Measurements from ENCODE around the gene CRKL.
"Not testable (repeated sequence)": the region's sequence is repeated elsewhere in the genome, so short reads cannot be mapped to it uniquely, and the experiment has no call there.

Gene CRKL

DNA sequence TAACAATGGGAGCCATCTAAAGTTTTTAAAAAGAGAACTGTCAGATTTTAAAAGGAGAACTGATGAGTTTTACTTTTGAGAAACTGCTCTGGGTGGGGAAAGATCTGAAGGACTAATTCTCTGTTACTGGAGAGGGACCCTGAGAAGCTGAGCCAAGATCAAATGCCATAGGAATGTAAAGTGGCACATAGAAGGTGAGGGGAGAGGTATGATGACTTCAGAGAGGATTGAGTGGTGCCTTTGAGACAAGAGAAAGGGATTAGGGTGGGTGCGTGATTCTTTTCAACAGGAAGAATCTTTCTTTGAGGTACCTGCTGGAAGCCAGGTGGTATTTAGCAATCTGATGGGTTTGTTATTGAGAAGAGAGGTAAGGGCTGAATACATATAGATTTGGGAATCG, 9.0 kb downstream of the CRKL start:
- H3K4me3 ChIP-seq (ENCODE audit: low read depth, low read length) = no peak overlapping the region
- TF ChIP-seq, protein P1, sequence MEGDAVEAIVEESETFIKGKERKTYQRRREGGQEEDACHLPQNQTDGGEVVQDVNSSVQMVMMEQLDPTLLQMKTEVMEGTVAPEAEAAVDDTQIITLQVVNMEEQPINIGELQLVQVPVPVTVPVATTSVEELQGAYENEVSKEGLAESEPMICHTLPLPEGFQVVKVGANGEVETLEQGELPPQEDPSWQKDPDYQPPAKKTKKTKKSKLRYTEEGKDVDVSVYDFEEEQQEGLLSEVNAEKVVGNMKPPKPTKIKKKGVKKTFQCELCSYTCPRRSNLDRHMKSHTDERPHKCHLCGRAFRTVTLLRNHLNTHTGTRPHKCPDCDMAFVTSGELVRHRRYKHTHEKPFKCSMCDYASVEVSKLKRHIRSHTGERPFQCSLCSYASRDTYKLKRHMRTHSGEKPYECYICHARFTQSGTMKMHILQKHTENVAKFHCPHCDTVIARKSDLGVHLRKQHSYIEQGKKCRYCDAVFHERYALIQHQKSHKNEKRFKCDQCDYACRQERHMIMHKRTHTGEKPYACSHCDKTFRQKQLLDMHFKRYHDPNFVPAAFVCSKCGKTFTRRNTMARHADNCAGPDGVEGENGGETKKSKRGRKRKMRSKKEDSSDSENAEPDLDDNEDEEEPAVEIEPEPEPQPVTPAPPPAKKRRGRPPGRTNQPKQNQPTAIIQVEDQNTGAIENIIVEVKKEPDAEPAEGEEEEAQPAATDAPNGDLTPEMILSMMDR (IDR thresholded peaks at IDR 0.05; ENCODE audit: insufficient read depth, low read depth, low read length, missing control alignments) = no peak

DNA sequence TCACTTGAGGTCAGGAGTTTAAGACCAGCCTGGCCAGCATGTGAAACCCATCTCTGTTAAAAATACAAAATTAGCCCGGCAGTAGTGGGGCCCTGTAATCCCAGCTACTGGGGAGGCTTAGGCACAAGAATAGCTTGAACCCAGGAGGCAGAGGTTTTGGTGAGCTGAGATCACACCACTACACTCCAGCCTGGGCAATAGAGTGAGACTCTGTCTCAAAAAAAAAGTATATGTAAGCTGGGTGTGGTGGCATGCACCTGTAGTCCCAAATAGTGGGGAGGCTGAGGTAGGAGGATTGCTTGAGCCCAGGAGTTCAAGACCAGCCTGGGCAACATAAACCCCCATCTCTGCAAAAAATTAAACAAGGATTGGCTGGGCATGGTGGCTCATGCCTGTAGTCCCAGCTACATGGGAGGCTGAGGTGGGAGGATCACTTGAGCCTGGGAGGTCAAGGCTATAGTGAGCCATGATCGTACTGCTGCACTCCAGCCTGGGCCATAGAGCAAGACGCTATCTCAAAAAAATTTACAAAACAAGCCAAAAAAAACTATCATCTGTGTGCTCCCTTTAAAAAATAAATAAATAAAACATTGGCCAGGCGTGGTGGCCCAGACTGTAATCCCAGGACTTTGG, 10.8 kb downstream of the CRKL start:
- no peak for DNase-seq (ENCODE audit: low read depth)
- TF ChIP-seq, protein P1 (IDR thresholded peaks at IDR 0.05; ENCODE audit: insufficient read depth, low read depth, low read length, missing control alignments) = no peak
- no peak overlapping the region for H3K4me3 ChIP-seq (ENCODE audit: low read depth, low read length)

More for the DNA sequence above, 9.0 kb downstream of the CRKL start:
- no peak for DNase-seq (ENCODE audit: low read depth)

DNA sequence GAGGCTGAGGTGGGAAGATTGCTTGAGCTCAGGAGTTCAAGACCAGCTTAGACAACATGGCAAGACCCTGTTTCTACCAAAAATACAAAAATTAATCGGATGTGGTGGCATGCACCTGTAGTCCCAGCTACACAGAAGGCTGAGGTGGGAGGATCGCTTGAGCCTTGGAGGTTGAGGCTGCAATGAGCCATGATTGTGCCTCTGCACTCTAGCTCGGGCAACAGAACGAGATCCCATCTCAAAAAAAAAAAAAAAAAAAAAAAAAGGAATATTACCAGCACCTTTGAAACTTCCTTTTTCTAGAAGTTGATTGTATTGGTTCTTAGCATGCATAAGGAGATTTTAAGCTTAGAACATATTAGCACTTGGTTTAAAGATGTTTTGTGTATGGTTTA, 11.4 kb downstream of the CRKL start:
- no peak for DNase-seq (ENCODE audit: low read depth)
- TF ChIP-seq, protein P1 (IDR thresholded peaks at IDR 0.05; ENCODE audit: insufficient read depth, low read depth, low read length, missing control alignments) = no peak
- no peak overlapping the region for H3K4me3 ChIP-seq (ENCODE audit: low read depth, low read length)

DNA sequence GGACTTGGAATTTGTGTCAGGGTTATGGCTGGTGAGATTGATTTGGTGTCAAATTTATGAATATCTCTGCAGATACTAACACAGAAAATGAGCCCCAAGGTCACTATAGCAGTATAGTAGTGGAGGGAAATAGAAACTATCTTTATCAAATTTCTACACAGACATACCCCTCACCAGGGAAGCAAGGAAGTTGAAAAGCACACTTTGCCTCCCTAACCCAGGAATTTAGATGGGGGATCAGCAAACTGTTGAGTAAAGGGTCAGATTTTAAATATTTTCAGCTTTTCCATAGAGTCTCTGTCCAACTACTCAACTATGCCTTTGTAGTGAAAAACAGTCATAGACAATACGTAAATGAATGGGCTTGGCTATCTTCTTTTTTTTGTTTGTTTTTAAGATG, 12.8 kb downstream of the CRKL start:
- no peak for DNase-seq (ENCODE audit: low read depth)
- TF ChIP-seq, protein P1 (IDR thresholded peaks at IDR 0.05; ENCODE audit: insufficient read depth, low read depth, low read length, missing control alignments) = no peak
- H3K4me3 ChIP-seq (ENCODE audit: low read depth, low read length) = no peak overlapping the region

DNA sequence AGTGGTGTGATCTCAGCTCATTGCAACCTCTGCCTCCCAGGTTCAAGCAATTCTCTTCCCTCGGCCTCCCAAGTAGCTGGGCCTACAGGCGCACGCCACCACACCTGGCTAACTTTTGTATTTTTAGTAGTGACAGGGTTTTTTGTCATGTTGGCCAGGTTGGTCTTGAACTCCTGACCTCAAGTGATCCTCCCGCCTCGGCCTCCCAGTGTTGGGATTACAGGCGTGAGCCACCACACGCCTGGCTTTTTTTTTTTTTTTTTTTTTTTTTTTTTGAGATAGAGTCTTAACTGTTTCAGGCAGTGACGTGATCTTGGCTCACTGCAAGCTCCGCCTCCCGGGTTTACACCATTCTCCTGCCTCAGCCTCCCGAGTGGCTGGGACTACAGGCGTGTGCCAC, 13.2 kb downstream of the CRKL start:
- H3K4me3 ChIP-seq (ENCODE audit: low read depth, low read length); DNase-seq (ENCODE audit: low read depth): not testable (repeated sequence)

DNA sequence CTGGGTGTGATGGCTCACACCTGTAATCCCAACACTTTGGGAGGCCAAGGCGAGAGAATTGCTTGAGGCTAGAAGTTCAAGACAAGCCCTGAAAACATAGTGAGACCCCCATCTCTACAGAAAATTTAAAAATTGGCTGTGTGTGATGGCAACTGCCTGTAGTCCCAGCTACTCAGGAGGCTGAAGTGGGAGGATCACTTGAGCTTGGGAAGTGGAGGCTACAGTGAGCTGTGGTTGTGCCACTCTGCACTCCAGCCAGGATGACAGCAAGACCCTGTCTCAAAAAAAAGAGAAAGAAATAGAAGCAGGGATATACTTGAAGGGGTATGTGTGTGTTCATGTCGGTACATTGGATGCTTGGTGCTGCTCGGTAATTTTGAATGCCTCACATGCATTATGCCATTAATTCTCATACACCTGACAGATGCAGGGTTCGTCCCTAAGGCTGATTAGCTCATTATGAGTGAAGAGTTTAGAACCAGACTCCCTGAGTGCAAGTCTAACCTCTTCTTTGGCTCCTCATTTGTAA, 14.0 kb downstream of the CRKL start:
- H3K4me3 ChIP-seq (ENCODE audit: low read depth, low read length) = no peak overlapping the region
- DNase-seq (ENCODE audit: low read depth) = no peak
- TF ChIP-seq, protein P1 (IDR thresholded peaks at IDR 0.05; ENCODE audit: insufficient read depth, low read depth, low read length, missing control alignments) = no peak

DNA sequence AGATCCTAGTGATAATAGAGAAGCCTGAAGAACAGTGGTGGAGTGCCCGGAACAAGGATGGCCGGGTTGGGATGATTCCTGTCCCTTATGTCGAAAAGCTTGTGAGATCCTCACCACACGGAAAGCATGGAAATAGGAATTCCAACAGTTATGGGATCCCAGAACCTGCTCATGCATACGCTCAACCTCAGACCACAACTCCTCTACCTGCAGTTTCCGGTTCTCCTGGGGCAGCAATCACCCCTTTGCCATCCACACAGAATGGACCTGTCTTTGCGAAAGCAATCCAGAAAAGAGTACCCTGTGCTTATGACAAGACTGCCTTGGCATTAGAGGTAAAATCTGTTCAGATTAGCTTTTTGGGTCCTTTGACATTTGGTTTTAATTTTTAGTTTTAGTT, 16.7 kb downstream of the CRKL start:
- H3K4me3 ChIP-seq (ENCODE audit: low read depth, low read length) = no peak overlapping the region
- TF ChIP-seq, protein P1 (IDR thresholded peaks at IDR 0.05; ENCODE audit: insufficient read depth, low read depth, low read length, missing control alignments) = no peak
- no peak for DNase-seq (ENCODE audit: low read depth)

DNA sequence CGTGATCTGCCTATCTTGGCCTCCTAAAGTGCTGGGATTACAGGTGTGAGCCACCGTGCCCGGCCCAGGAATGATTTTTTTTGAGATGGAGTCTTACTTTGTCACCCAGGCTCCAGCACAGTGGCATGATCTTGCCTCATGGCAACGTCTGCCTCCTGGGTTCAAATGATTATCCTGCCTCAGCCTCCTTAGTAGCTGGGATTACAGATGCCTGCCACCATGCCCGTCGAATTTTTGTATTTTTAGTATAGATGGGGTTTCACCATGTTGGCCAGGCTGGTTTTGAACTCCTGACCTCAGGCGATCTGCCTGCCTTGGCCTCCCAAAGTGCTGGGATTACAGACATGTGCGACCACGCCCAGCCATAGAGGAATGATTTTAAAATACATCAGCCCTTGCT, 17.8 kb downstream of the CRKL start:
- DNase-seq (ENCODE audit: low read depth); H3K4me3 ChIP-seq (ENCODE audit: low read depth, low read length): not testable (repeated sequence)

DNA sequence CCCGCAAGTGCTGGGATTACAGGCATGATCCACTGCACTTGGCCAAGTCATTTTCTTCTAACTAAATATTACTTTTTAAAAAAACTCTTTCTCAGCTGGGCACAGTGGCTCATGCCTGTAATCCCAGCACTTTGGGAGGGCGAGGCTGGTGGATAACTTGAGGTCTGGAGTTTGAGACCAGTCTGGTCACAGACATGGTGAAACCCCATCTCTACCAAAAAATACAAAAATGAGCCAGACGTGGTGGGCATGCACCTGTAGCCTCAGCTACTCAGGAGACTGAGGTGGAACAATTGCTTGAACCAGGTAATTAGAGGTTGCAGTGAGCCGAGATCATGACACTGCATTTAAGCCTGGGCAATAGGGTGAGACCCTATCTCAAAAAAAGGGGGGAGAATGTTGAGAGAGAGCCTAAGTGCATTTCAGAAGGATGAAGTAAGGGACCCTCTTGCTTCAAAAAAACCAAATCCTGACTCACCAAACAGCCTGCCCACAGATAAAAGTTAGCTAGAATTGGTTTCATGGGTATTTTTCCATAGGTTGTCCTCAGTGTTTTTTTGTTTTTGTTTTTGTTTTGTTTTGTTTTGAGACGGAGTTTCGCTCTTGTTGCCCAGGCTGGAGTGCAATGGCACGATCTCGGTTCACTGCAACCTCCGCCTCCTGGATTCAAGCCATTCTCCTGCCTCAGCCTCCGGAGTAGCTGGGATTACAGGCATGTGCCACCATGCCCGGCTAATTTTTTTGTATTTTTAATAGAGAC, 18.8 kb downstream of the CRKL start:
- H3K4me3 ChIP-seq (ENCODE audit: low read depth, low read length); DNase-seq (ENCODE audit: low read depth): not testable (repeated sequence)
